DMS53 (cell line): Measurements from ENCODE around the gene CCDC30.
A peak's percentile ranks its signal among the peaks of the same experiment; 100 is the strongest.
"Not testable (repeated sequence)": the region's sequence is repeated elsewhere in the genome, so short reads cannot be mapped to it uniquely, and the experiment has no call there.

Experiments
- DNase-seq: peaks from one replicate; lab custom pipeline; 2025; lab: John Stamatoyannopoulos, UW

The CCDC30 gene

GRCh38 chr1:42657981-42658876 lies 195.1 kb downstream of the CCDC30 start, which contains the start of gene PPIH:
TSS of gene PPIH (plus strand) at chr1:42658423. CDS start at chr1:42658447, 24 bp downstream.
- DNase-seq = peak; percentile 98

GRCh38 chr1:42658877-42659337 lies 195.8 kb downstream of the CCDC30 start:
- peak; percentile 68 for DNase-seq

GRCh38 chr1:42660907-42661500 lies 197.9 kb downstream of the CCDC30 start:
- no peak for DNase-seq

GRCh38 chr1:42669936-42670335 lies 206.8 kb downstream of the CCDC30 start:
- no peak for DNase-seq

- DNase-seq = no peak
These were observed 207.3 kb downstream of the CCDC30 start for GRCh38 chr1:42670425-42670824.

- no peak for DNase-seq
These were observed 211.1 kb downstream of the CCDC30 start for GRCh38 chr1:42674214-42674613.

- no peak for DNase-seq
These were observed 211.6 kb downstream of the CCDC30 start for GRCh38 chr1:42674682-42675081.

GRCh38 chr1:42675467-42675866 lies 212.4 kb downstream of the CCDC30 start:
- no peak for DNase-seq

- DNase-seq = no peak
These were observed 213.5 kb downstream of the CCDC30 start for GRCh38 chr1:42676534-42677087.

- no peak for DNase-seq
These were observed 216.4 kb downstream of the CCDC30 start for GRCh38 chr1:42679364-42679983.

GRCh38 chr1:42680055-42680454 lies 217.0 kb downstream of the CCDC30 start:
- DNase-seq = no peak

- peak; percentile 64 for DNase-seq
These were observed 218.0 kb downstream of the CCDC30 start for GRCh38 chr1:42680921-42681683.

- DNase-seq = peak; percentile 100
These were observed 218.8 kb downstream of the CCDC30 start, which contains the start of gene YBX1 for GRCh38 chr1:42681741-42682483. TSS of gene YBX1 (plus strand) at chr1:42682418. CDS start at chr1:42682566, 148 bp downstream.

GRCh38 chr1:42682484-42682738 lies 219.3 kb downstream of the CCDC30 start:
- DNase-seq = not testable (repeated sequence)

- DNase-seq = peak; percentile 85
These were observed 219.8 kb downstream of the CCDC30 start for GRCh38 chr1:42682739-42683531.

GRCh38 chr1:42684139-42684538 lies 221.1 kb downstream of the CCDC30 start:
- no peak for DNase-seq

- DNase-seq = no peak
These were observed 223.3 kb downstream of the CCDC30 start for GRCh38 chr1:42686418-42686817.

- no peak for DNase-seq
These were observed 226.8 kb downstream of the CCDC30 start for GRCh38 chr1:42689912-42690311.

GRCh38 chr1:42690477-42691156 lies 227.5 kb downstream of the CCDC30 start:
- no peak for DNase-seq

GRCh38 chr1:42691157-42691498 lies 228.0 kb downstream of the CCDC30 start:
- no peak for DNase-seq
